DND-41 (cell line): ENCODE results near the gene CHM.
"Not testable (repeated sequence)": the region's sequence is repeated elsewhere in the genome, so short reads cannot be mapped to it uniquely, and the experiment has no call there.

Experiments
- ATAC-seq: fragments of 200-7000 bp; cut with Tn5 transposase; 3 replicates; pipeline ENCODE4 v1.9.1; 2021; ENCODE audit warnings: low read depth; ENCODE audit not compliant: insufficient read depth
- DNase-seq: peaks from one replicate; pipeline ENCODE4 v3.0.0-alpha.2; 2020
- H2AFZ ChIP-seq: 2 replicates; pipeline ENCODE4 v1.6.0; 2012; ENCODE audit warnings: low read depth, low read length
- H3K27ac ChIP-seq: 2 replicates; pipeline ENCODE4 v1.5.1; 2012; ENCODE audit warnings: low read length, inconsistent platforms
- H3K27me3 ChIP-seq: fragments of 200-600 bp; sonication (generic); 2 replicates; pipeline ENCODE4 v1.6.0; 2012; ENCODE audit warnings: low read length, mild to moderate bottlenecking, inconsistent platforms; ENCODE audit not compliant: insufficient read depth, poor library complexity
- H3K36me3 ChIP-seq: 2 replicates; pipeline ENCODE4 v1.5.1; 2012; ENCODE audit warnings: low read length, inconsistent platforms; ENCODE audit not compliant: insufficient read depth
- H3K4me1 ChIP-seq: 2 replicates; pipeline ENCODE4 v1.5.1; 2012; ENCODE audit warnings: mild to moderate bottlenecking, low read length; ENCODE audit not compliant: insufficient read depth
- H3K4me2 ChIP-seq: 2 replicates; pipeline ENCODE4 v1.6.0; 2012; ENCODE audit warnings: mild to moderate bottlenecking, moderate library complexity, low read length, inconsistent platforms; ENCODE audit not compliant: insufficient read depth
- H3K4me3 ChIP-seq, 2 experiments: fragments of 200-600 bp in 1 of 2; shearing (Covaris generic) in 1 of 2; 2 replicates each; pipeline ENCODE4 v1.5.1; 2012 to 2016; ENCODE audit warnings: inconsistent platforms in 2 of 2, low read length in 2 of 2, mild to moderate bottlenecking in 2 of 2, low read depth in 1 of 2, moderate library complexity in 1 of 2
- H3K79me2 ChIP-seq: 2 replicates; pipeline ENCODE4 v1.6.0; 2012; ENCODE audit warnings: low read length, inconsistent platforms; ENCODE audit not compliant: insufficient read depth
- H3K9ac ChIP-seq: 2 replicates; pipeline ENCODE4 v1.6.0; 2012; ENCODE audit warnings: low read depth, mild to moderate bottlenecking, inconsistent platforms, low read length, moderate library complexity
- H3K9me3 ChIP-seq: 2 replicates; pipeline ENCODE4 v1.5.1; 2012; ENCODE audit warnings: low read length, moderate library complexity, mild to moderate bottlenecking, inconsistent platforms; ENCODE audit not compliant: insufficient read depth, severe bottlenecking
- H4K20me1 ChIP-seq: 2 replicates; pipeline ENCODE4 v1.6.0; 2012; ENCODE audit warnings: low read length; ENCODE audit not compliant: insufficient read depth
- CTCF ChIP-seq: IDR thresholded peaks from 2 replicates; pipeline ENCODE4 v1.5.1; 2012; ENCODE audit warnings: borderline replicate concordance, low read length, moderate library complexity, mild to moderate bottlenecking; ENCODE audit not compliant: poor library complexity, severe bottlenecking; ENCODE audit errors: extremely low read depth
- EZH2 ChIP-seq: IDR thresholded peaks from 3 replicates; pipeline ENCODE4 v1.6.1; 2012; ENCODE audit warnings: borderline replicate concordance, low read depth, mild to moderate bottlenecking, moderate library complexity, low read length, inconsistent platforms; ENCODE audit not compliant: severe bottlenecking

CHM gene

DNA sequence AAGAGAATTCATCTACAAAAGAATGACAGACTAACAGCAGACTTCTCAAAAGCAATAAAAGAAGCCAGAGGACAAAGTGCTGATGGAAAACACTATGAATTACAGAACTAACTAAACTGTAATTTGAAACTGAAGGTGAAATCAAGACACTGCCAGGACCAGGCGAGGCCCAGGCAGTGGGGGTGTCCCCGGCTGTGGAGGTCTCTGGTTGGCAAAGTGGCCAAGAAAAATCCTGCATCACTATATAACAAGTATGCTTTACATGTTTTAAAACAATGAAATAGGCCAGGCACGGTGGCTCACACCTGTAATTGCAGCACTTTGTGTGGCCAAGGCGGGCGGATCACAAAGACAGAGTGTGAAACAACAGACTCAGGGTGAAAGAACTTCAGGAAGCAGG, 32.9 kb downstream of the CHM start:
- Histone ChIP-seq H3K4me1 (no peaks in the 10 kb centered on the region), H3K36me3 (peaks cover 7% of the 10 kb centered on the region; the same call in 1 of the 2 replicates), H3K4me3 (no peak overlapping the region), H3K4me2 (no peak overlapping the region), H2AFZ (no peak overlapping the region), H3K79me2 (peaks cover 8% of the 10 kb centered on the region), H3K27me3 (no peaks in the 10 kb centered on the region), H4K20me1 (no peaks in the 10 kb centered on the region), H3K27ac (no peak overlapping the region), H3K9me3 (no peaks in the 10 kb centered on the region), H3K9ac (no peak overlapping the region)
- ATAC-seq = no peak
- TF ChIP-seq EZH2 = no peak
- TF ChIP-seq CTCF = no peak
- no peak for DNase-seq

- no peak for DNase-seq
- no peak overlapping the region for H3K4me3 ChIP-seq
- H3K36me3 ChIP-seq = peaks cover 5% of the 10 kb centered on the region; the same call in 1 of the 2 replicates
- no peak overlapping the region for H3K27ac ChIP-seq
- no peaks in the 10 kb centered on the region for H4K20me1 ChIP-seq
- TF ChIP-seq CTCF (no peak), EZH2 (no peak)
- H3K4me2 ChIP-seq = no peak overlapping the region
- H3K79me2 ChIP-seq = peaks cover 10% of the 10 kb centered on the region
- no peak overlapping the region for H2AFZ ChIP-seq
- no peaks in the 10 kb centered on the region for H3K4me1 ChIP-seq
- no peaks in the 10 kb centered on the region for H3K9me3 ChIP-seq
- ATAC-seq = no peak
- no peak overlapping the region for H3K9ac ChIP-seq
- no peaks in the 10 kb centered on the region for H3K27me3 ChIP-seq
These were observed 33.6 kb downstream of the CHM start for GRCh38 chrX:86013792-86014191.

DNA sequence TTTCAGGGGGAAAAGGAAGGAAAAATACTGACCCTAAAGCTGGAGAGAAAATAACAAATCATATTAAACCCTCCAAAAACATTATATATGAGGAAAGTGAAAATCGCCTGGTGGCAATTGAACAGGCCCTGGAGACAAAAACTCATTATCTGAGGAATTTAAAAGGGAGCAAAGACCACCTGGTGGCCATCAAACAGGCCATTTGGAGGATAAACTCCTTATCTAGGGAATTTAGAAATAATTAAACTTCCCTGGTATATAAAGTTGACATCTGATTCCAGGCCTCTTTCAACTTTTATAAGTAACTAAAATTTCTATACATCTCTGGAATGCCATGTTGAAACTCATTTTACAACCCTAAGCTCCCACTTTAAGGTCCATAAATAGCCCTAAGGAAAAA, 35.2 kb downstream of the CHM start:
- no peak overlapping the region for H3K9ac ChIP-seq
- no peak overlapping the region for H3K4me3 ChIP-seq
- no peaks in the 10 kb centered on the region for H3K9me3 ChIP-seq
- no peak overlapping the region for H2AFZ ChIP-seq
- no peaks in the 10 kb centered on the region for H3K4me1 ChIP-seq
- no peaks in the 10 kb centered on the region for H3K27me3 ChIP-seq
- no peak overlapping the region for H3K4me2 ChIP-seq
- DNase-seq = no peak
- TF ChIP-seq EZH2 (no peak), CTCF (no peak)
- peaks cover under 1% of the 10 kb centered on the region; the same call in 1 of the 2 replicates for H3K36me3 ChIP-seq
- no peak overlapping the region for H3K27ac ChIP-seq
- H4K20me1 ChIP-seq = no peaks in the 10 kb centered on the region
- no peak for ATAC-seq
- H3K79me2 ChIP-seq = peaks cover 6% of the 10 kb centered on the region

- H3K4me1 ChIP-seq, H3K36me3 ChIP-seq, H3K27ac ChIP-seq, H4K20me1 ChIP-seq, DNase-seq, H3K79me2 ChIP-seq, H3K9me3 ChIP-seq, ATAC-seq, H2AFZ ChIP-seq, H3K4me3 ChIP-seq, H3K4me2 ChIP-seq, H3K27me3 ChIP-seq, H3K9ac ChIP-seq: not testable (repeated sequence)
These were observed 37.6 kb downstream of the CHM start for GRCh38 chrX:86009803-86010202.

DNA sequence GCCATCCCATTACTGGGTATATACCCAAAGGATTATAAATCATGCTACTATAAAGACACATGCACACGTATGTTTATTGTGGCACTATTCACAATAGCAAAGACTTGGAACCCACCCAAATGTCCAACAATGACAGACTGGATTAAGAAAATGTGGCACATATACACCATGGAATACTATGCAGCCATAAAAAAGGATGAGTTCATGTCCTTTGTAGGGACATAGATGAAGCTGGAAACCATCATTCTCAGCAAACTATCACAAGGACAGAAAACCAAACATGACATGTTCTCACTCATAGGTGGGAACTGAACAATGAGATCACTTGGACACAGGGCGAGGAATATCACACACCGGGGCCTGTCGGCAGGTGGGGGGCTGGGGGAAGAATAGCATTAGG, 39.5 kb downstream of the CHM start:
- H3K36me3 ChIP-seq, H3K27me3 ChIP-seq, DNase-seq, H3K4me1 ChIP-seq, H3K27ac ChIP-seq, H2AFZ ChIP-seq, H3K9me3 ChIP-seq, H3K9ac ChIP-seq, H4K20me1 ChIP-seq, ATAC-seq, H3K4me3 ChIP-seq, H3K4me2 ChIP-seq, H3K79me2 ChIP-seq: not testable (repeated sequence)
